NOMO-1 treated with dmso at 0.1 percent for 144 hours (cell line): ENCODE data around the gene SRRT.
"Not testable (repeated sequence)": the region's sequence is repeated elsewhere in the genome, so short reads cannot be mapped to it uniquely, and the experiment has no call there.

Experiments used
- DNase-seq: peaks from one replicate; lab custom pipeline; 2025; ENCODE audit not compliant: unreplicated experiment; lab: John Stamatoyannopoulos, UW

SRRT gene

GRCh38 chr7:100854899-100855298 is 20.0 kb upstream of the SRRT start:
- not testable (repeated sequence) for DNase-seq

- DNase-seq = no peak
Measured at GRCh38 chr7:100855515-100855914, 19.4 kb upstream of the SRRT start.

- DNase-seq = no peak
Measured at GRCh38 chr7:100856871-100857282, 18.0 kb upstream of the SRRT start.

- DNase-seq = no peak
Measured at GRCh38 chr7:100859856-100860255, 15.0 kb upstream of the SRRT start.

GRCh38 chr7:100860702-100861615 is 13.9 kb upstream of the SRRT start:
- DNase-seq = no peak

- no peak for DNase-seq
Measured at GRCh38 chr7:100861616-100861985, 13.3 kb upstream of the SRRT start.

- DNase-seq = no peak
Measured at GRCh38 chr7:100863406-100863950, 11.4 kb upstream of the SRRT start.

GRCh38 chr7:100864263-100864845 is 10.5 kb upstream of the SRRT start:
- no peak for DNase-seq

- no peak for DNase-seq
Measured at GRCh38 chr7:100865372-100865911, 9.5 kb upstream of the SRRT start.

- DNase-seq = no peak
Measured at GRCh38 chr7:100865938-100866728, 8.8 kb upstream of the SRRT start.

GRCh38 chr7:100866729-100867039 is 8.2 kb upstream of the SRRT start:
- no peak for DNase-seq

- no peak for DNase-seq
Measured at GRCh38 chr7:100867040-100867775, 7.7 kb upstream of the SRRT start, which contains the start of gene TRIP6. Gene TRIP6, plus strand, starts transcription at chr7:100867387. Its CDS starts 111 bp downstream, at chr7:100867498.

- DNase-seq = no peak
Measured at GRCh38 chr7:100867776-100868485, 7.0 kb upstream of the SRRT start.

- DNase-seq = no peak
Measured at GRCh38 chr7:100873599-100874299, 1.2 kb upstream of the SRRT start.

GRCh38 chr7:100874300-100874576 is 665 bp upstream of the SRRT start:
- DNase-seq = no peak

GRCh38 chr7:100875356-100875751 is 451 bp downstream of the SRRT start:
- no peak for DNase-seq

GRCh38 chr7:100878013-100878412 is 3.1 kb downstream of the SRRT start:
- DNase-seq = no peak

GRCh38 chr7:100878685-100879084 is 3.8 kb downstream of the SRRT start:
- no peak for DNase-seq

- no peak for DNase-seq
Measured at GRCh38 chr7:100879685-100880261, 4.9 kb downstream of the SRRT start.
